Smooth muscle cell (in vitro differentiated cells): ENCODE data around the gene DYNC2I2. TPM values are rescaled to one million over a fixed set of nuclear protein-coding genes. Genes with fewer than 3 reads are reported as not detected.
"Not testable (repeated sequence)": the region's sequence is repeated elsewhere in the genome, so short reads cannot be mapped to it uniquely, and the experiment has no call there.

ENCODE experiments used
- DNase-seq: peaks from one replicate; lab custom pipeline; 2025; ENCODE audit not compliant: unreplicated experiment; lab: John Stamatoyannopoulos, UW
- H2AFZ ChIP-seq: fragments of 200-600 bp; sonication (generic); 2 replicates; pipeline ENCODE4 v1.6.0; 2016; ENCODE audit warnings: antibody characterized with exemption, low read depth, mild to moderate bottlenecking
- H3F3A ChIP-seq: fragments of 200-600 bp; sonication (generic); 2 replicates; pipeline ENCODE4 v1.6.0; 2017; ENCODE audit warnings: antibody characterized with exemption, low read depth
- H3K27ac ChIP-seq: fragments of 200-600 bp; sonication (generic); 2 replicates; pipeline ENCODE4 v1.5.1; 2016; ENCODE audit warnings: low read depth, mild to moderate bottlenecking
- H3K27me3 ChIP-seq: fragments of 200-600 bp; sonication (generic); 2 replicates; pipeline ENCODE4 v1.6.1; 2016; ENCODE audit warnings: low read depth, mild to moderate bottlenecking
- H3K36me3 ChIP-seq: fragments of 200-600 bp; sonication (generic); 2 replicates; pipeline ENCODE4 v1.5.1; 2016; ENCODE audit warnings: low read depth
- H3K4me1 ChIP-seq: fragments of 200-600 bp; sonication (generic); 2 replicates; pipeline ENCODE4 v1.5.1; 2016; ENCODE audit warnings: low read depth
- H3K4me2 ChIP-seq: fragments of 200-600 bp; sonication (generic); 2 replicates; pipeline ENCODE4 v1.6.0; 2016; ENCODE audit warnings: mild to moderate bottlenecking
- H3K4me3 ChIP-seq: fragments of 200-600 bp; sonication (generic); 2 replicates; pipeline ENCODE4 v1.5.1; 2016; ENCODE audit warnings: mild to moderate bottlenecking
- H3K79me2 ChIP-seq: fragments of 200-600 bp; sonication (generic); 2 replicates; pipeline ENCODE4 v1.6.0; 2016; ENCODE audit warnings: low read depth, mild to moderate bottlenecking
- H3K9ac ChIP-seq: fragments of 200-600 bp; sonication (generic); 2 replicates; pipeline ENCODE4 v1.6.0; 2016; ENCODE audit warnings: low read depth
- H3K9me3 ChIP-seq: fragments of 200-600 bp; sonication (generic); replicated peaks from 2 replicates; pipeline ENCODE4 v1.5.1; 2016; ENCODE audit warnings: low read depth
- H4K20me1 ChIP-seq: fragments of 200-600 bp; sonication (generic); 2 replicates; pipeline ENCODE4 v1.6.0; 2016; ENCODE audit warnings: low read depth
- WGBS: methylation state at CpG from one replicate; pipeline ENCODE4 v1.1.7; 2016; ENCODE audit warnings: low lambda C conversion rate; 5-methylcytosine and 5-hydroxymethylcytosine counted together
- polyA plus RNA-seq: library from polyadenylated mRNA; unstranded; fragments of >200 nt; fragmentation: Nextera tagmentation; extraction: Ambion mirVana; gene quantifications from 2 replicates; pipeline ENCODE4 v1.2.1, GENCODE V29; 2016
- total RNA-seq: library from RNA; depleted of rRNA; stranded (reverse); fragments of >200 nt; gene quantifications from 2 replicates; pipeline ENCODE4 v1.2.3, GENCODE V29; 2014
- TF ChIP-seq, protein P1 (sequence below): fragments of 200-600 bp; sonication (generic); IDR thresholded peaks from 2 replicates; pipeline ENCODE4 v1.5.1; 2017; ENCODE audit warnings: borderline replicate concordance, mild to moderate bottlenecking, antibody characterized with exemption; ENCODE audit not compliant: insufficient read depth, poor library complexity, severe bottlenecking

The DYNC2I2 gene
- total and polyA plus RNA-seq, 2 experiments from 2014 or later, result 23.5 to 50.9 TPM

- Histone ChIP-seq H3K9ac (no peak overlapping the region), H2AFZ (no peak overlapping the region), H3F3A (no peaks in the 10 kb centered on the region), H3K79me2 (peaks cover 7% of the 10 kb centered on the region), H3K27me3 (no peaks in the 10 kb centered on the region), H3K27ac (no peak overlapping the region), H3K4me3 (no peak overlapping the region), H4K20me1 (no peaks in the 10 kb centered on the region), H3K4me1 (no peaks in the 10 kb centered on the region), H3K9me3 (no peaks in the 10 kb centered on the region), H3K4me2 (no peak overlapping the region), H3K36me3 (no peaks in the 10 kb centered on the region)
- DNase-seq, result no peak
- WGBS, result 97% methylated on average over 5 of the region's 5 CpGs
- TF ChIP-seq, protein P1, sequence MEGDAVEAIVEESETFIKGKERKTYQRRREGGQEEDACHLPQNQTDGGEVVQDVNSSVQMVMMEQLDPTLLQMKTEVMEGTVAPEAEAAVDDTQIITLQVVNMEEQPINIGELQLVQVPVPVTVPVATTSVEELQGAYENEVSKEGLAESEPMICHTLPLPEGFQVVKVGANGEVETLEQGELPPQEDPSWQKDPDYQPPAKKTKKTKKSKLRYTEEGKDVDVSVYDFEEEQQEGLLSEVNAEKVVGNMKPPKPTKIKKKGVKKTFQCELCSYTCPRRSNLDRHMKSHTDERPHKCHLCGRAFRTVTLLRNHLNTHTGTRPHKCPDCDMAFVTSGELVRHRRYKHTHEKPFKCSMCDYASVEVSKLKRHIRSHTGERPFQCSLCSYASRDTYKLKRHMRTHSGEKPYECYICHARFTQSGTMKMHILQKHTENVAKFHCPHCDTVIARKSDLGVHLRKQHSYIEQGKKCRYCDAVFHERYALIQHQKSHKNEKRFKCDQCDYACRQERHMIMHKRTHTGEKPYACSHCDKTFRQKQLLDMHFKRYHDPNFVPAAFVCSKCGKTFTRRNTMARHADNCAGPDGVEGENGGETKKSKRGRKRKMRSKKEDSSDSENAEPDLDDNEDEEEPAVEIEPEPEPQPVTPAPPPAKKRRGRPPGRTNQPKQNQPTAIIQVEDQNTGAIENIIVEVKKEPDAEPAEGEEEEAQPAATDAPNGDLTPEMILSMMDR, result no peak
These were observed 4.8 kb downstream of the DYNC2I2 start for GRCh38 chr9:128651798-128652197.

DNA sequence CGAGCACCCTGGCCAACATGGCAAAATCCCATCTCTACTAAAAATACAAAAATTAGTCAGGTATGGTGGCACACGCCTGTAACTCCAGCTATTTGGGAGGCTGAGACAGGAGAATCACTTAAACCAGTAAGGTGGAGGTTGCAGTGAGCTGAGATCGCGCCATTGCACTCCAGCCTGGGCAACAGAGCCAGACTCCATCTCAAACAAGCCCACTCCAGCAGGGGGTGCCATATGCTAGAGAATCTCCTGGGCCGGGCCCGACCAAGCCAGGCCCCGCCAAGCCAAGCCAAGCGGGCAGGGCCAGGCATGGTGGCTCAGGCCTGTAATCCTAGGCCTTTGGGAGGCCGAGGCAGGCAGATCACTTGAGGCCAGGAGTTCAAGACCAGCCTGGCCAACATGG lies 8.4 kb downstream of the DYNC2I2 start:
- 86% methylated on average over 9 of the region's 9 CpGs for WGBS
- TF ChIP-seq, protein P1, result peak; percentile 36
- not testable (repeated sequence) for H3K27me3 ChIP-seq, H4K20me1 ChIP-seq, H3K4me2 ChIP-seq, H3K4me3 ChIP-seq, H3K9ac ChIP-seq, H3K79me2 ChIP-seq, H3K4me1 ChIP-seq, H2AFZ ChIP-seq, H3K9me3 ChIP-seq, DNase-seq, H3K27ac ChIP-seq, H3F3A ChIP-seq, H3K36me3 ChIP-seq

- Histone ChIP-seq H3K4me1 (no peaks in the 10 kb centered on the region), H3K27me3 (no peaks in the 10 kb centered on the region), H3K4me2 (peak overlapping the region; percentile 44), H3K9me3 (no peaks in the 10 kb centered on the region), H3F3A (no peaks in the 10 kb centered on the region), H4K20me1 (no peaks in the 10 kb centered on the region), H3K79me2 (no peaks in the 10 kb centered on the region), H3K36me3 (no peaks in the 10 kb centered on the region), H2AFZ (no peak overlapping the region), H3K27ac (no peak overlapping the region), H3K4me3 (no peak overlapping the region), H3K9ac (no peak overlapping the region)
- DNase-seq, result no peak
- TF ChIP-seq, protein P1, result no peak
- WGBS, result 56% methylated on average over 12 of the region's 12 CpGs
These were observed 12.9 kb downstream of the DYNC2I2 start for GRCh38 chr9:128643519-128644300.
